ENCODE data around the gene FCGR3A. TPM values are rescaled to one million over a fixed set of nuclear protein-coding genes. Genes with fewer than 3 reads are reported as not detected.

FCGR3A gene
- total and polyA plus RNA-seq, 2 of the 8 experiments (the other 6 are each of a cell fraction or from before 2014, with no cell fraction given) = not detected

- POLR2A ChIA-PET (ENCODE audit: partially characterized antibody) = interaction anchor here (1.5 kb wide), 1 partner anchor 256 kb away, joined by 5 read pairs; the partner anchor contains the start of gene DUSP12
- no peaks in the 10 kb centered on the region for H3K27me3 ChIP-seq (replicated peaks in 1 of 4; ENCODE audit: control insufficient read depth in 3 of 4, extremely low read depth in 1 of 4, insufficient read depth in 3 of 4, low read length in 3 of 4)
- no peak for TF ChIP-seq NANOG (IDR thresholded peaks at IDR 0.05; ENCODE audit: insufficient read depth, low read depth, low read length, poor library complexity, severe bottlenecking)
- no peak for TF ChIP-seq CTBP2 (IDR thresholded peaks at IDR 0.05; ENCODE audit: borderline replicate concordance, insufficient read depth, insufficient read length, low read length)
- no peak for TF ChIP-seq BCL11A (IDR thresholded peaks at IDR 0.05; ENCODE audit: low read depth in 2 of 2, low read length in 2 of 2)
- TF ChIP-seq SP4 (IDR thresholded peaks at IDR 0.05; ENCODE audit: low read length) = no peak
- TF ChIP-seq BRCA1 (IDR thresholded peaks at IDR 0.05; ENCODE audit: low read depth, low read length) = no peak
- TF ChIP-seq ATF2 (IDR thresholded peaks at IDR 0.05; ENCODE audit: low read length) = no peak
- no peak for TF ChIP-seq EZH2 (IDR thresholded peaks at IDR 0.05; ENCODE audit: low read depth, low read length, severe bottlenecking)
- TF ChIP-seq JUN (IDR thresholded peaks at IDR 0.05; ENCODE audit: low read depth, low read length) = no peak
- no peak for TF ChIP-seq SP2 (IDR thresholded peaks at IDR 0.05; ENCODE audit: low read length)
- no peak for TF ChIP-seq ATF3 (IDR thresholded peaks at IDR 0.05; ENCODE audit: insufficient read depth, low read depth, low read length)
- no peak for TF ChIP-seq CBX8 (IDR thresholded peaks at IDR 0.05; ENCODE audit: borderline replicate concordance, low read depth, low read length)
These were observed 55.4 kb downstream of the FCGR3A start for GRCh38 chr1:161494091-161494735.

More at GRCh38 chr1:161494091-161494735, 55.4 kb downstream of the FCGR3A start:
- no peak overlapping the region for H3K4me3 ChIP-seq (ENCODE audit: extremely low read depth in 1 of 4, insufficient read depth in 2 of 4, low read depth in 3 of 4, low read length in 4 of 4)
- no peaks in the 10 kb centered on the region; the same call in 1 of the 2 replicates for H3K23me2 ChIP-seq (ENCODE audit: low read depth, low read length)
- H3K79me1 ChIP-seq (ENCODE audit: low read depth, low read length) = no peaks in the 10 kb centered on the region
- no peak overlapping the region for H2AFZ ChIP-seq (ENCODE audit: low read length)
- no peak overlapping the region for H3K9ac ChIP-seq (replicated peaks in 1 of 4; ENCODE audit: extremely low read depth in 1 of 4, low read depth in 3 of 4, low read length in 3 of 4)
- CTCF ChIA-PET (ENCODE audit: partially characterized antibody) = interaction anchor here (1.6 to 1.7 kb wide), 2 partner anchors 11 to 244 kb away, joined by 4 to 5 read pairs; partner anchors contain the start of gene FCGR2A
- no peak overlapping the region for H2AK5ac ChIP-seq (ENCODE audit: low read depth, low read length)
- H3K14ac ChIP-seq (ENCODE audit: insufficient read length) = no peak overlapping the region
- no peaks in the 10 kb centered on the region for H3K4me1 ChIP-seq (replicated peaks in 1 of 4; ENCODE audit: control insufficient read depth in 3 of 4, insufficient read depth in 4 of 4, low read length in 3 of 4)
- no peak overlapping the region for H3K4ac ChIP-seq (replicated peaks; ENCODE audit: insufficient read length, low read depth, low read length)
- H4K20me1 ChIP-seq (replicated peaks in 1 of 2; ENCODE audit: control insufficient read depth in 1 of 2, insufficient read depth in 2 of 2, low read length in 2 of 2) = no peaks in the 10 kb centered on the region
- FAIRE-seq (no peak), DNase-seq (ENCODE audit: low read depth in 1 of 2, low spot score in 2 of 2) (no peak)
- H2BK15ac ChIP-seq (ENCODE audit: low read length) = no peak overlapping the region
- H3K23ac ChIP-seq (ENCODE audit: insufficient read length) = no peak overlapping the region
- no peak overlapping the region for H3K27ac ChIP-seq (ENCODE audit: low read depth, low read length)
- no peaks in the 10 kb centered on the region for H3K79me2 ChIP-seq (ENCODE audit: control insufficient read depth in 1 of 2, insufficient read depth in 2 of 2, low read length in 2 of 2)
- no peak overlapping the region for H4K8ac ChIP-seq (ENCODE audit: extremely low read depth, insufficient read depth, low read length)
- no peak overlapping the region for H3K4me2 ChIP-seq (ENCODE audit: insufficient read depth in 1 of 2, low read depth in 2 of 2, low read length in 2 of 2)
- no peak overlapping the region for H3K56ac ChIP-seq (replicated peaks; ENCODE audit: insufficient read length, low read depth, low read length)
- H3K36me3 ChIP-seq (ENCODE audit: control insufficient read depth in 2 of 4, insufficient read depth in 4 of 4, low read length in 3 of 4) = no peaks in the 10 kb centered on the region
- H4K5ac ChIP-seq (ENCODE audit: insufficient read length, low read depth, low read length) = no peak overlapping the region
- no peak overlapping the region for H4K91ac ChIP-seq (replicated peaks; ENCODE audit: insufficient read length, low read length)
- 69% methylated on average over 3 of the region's 3 CpGs; no CpG with 5 or more reads in 1 of the 2 experiments for WGBS, 2 experiments (ENCODE audit: extremely low coverage in 1 of 2, insufficient coverage in 1 of 2, insufficient read length in 1 of 2, insufficient replicate concordance in 2 of 2, low coverage in 1 of 2, low lambda C conversion rate in 2 of 2, missing lambda C conversion rate in 1 of 2)
- H3K9me3 ChIP-seq (ENCODE audit: insufficient read depth in 2 of 2, low read depth in 1 of 2, low read length in 1 of 2) = no peaks in the 10 kb centered on the region
- H3K18ac ChIP-seq (ENCODE audit: extremely low read depth, low read length) = no peak overlapping the region
- H2BK20ac ChIP-seq (ENCODE audit: low read length) = no peak overlapping the region
- no peak overlapping the region for H2BK12ac ChIP-seq (ENCODE audit: low read depth, low read length)
- H2BK120ac ChIP-seq (replicated peaks; ENCODE audit: low read depth, low read length) = no peak overlapping the region
- H2BK5ac ChIP-seq (ENCODE audit: low read depth, low read length) = no peak overlapping the region

Measured in H1 (cell line).